NK-92 treated with Interleukin-12 subunit alpha and Interleukin-12 subunit beta, amount 100 ng/mL, for 24 hours (cell line): ENCODE results near the gene PPP1R36.
"Not testable (repeated sequence)": the region's sequence is repeated elsewhere in the genome, so short reads cannot be mapped to it uniquely, and the experiment has no call there.

Source experiments
- DNase-seq: peaks from one replicate; lab custom pipeline; 2025; lab: John Stamatoyannopoulos, UW

PPP1R36 gene

DNA sequence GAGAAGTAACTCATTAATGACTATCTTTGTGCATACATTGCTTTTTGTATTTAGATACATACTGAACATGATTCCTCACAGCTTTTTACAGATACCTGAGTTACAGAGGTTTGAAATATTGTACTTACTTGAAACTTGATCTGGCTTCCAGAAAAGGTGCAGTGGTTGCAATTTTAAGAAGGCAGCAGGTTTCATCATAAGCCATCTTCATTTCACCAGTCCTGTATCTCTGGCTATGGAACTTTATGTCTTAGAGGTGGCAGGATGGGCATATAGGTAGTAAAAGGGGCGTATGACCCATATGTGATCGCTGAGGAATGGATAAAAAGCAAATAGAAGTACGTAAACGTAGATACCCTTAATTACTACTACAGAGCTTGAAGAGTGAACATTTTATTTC, 31.5 kb upstream of the PPP1R36 start:
- DNase-seq = no peak

DNA sequence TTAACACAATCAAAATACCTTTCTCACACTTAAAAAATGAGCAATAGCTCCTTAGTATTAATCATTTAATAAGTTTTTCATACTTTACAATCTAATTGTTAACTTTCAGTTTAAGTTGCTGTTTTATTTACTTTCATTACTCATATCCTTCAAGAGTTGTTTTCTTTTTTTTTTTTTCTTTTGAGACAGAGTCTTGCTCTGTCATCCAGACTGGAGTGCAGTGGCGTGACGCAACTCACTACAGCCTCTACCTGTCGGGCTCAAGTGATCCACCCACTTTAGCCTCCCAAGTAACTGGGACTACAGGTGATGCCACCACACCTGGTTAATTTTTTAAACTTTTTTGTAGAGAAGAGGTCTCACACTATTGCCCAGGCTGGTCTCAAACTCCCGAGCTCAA, 29.1 kb upstream of the PPP1R36 start:
- DNase-seq = no peak

DNA sequence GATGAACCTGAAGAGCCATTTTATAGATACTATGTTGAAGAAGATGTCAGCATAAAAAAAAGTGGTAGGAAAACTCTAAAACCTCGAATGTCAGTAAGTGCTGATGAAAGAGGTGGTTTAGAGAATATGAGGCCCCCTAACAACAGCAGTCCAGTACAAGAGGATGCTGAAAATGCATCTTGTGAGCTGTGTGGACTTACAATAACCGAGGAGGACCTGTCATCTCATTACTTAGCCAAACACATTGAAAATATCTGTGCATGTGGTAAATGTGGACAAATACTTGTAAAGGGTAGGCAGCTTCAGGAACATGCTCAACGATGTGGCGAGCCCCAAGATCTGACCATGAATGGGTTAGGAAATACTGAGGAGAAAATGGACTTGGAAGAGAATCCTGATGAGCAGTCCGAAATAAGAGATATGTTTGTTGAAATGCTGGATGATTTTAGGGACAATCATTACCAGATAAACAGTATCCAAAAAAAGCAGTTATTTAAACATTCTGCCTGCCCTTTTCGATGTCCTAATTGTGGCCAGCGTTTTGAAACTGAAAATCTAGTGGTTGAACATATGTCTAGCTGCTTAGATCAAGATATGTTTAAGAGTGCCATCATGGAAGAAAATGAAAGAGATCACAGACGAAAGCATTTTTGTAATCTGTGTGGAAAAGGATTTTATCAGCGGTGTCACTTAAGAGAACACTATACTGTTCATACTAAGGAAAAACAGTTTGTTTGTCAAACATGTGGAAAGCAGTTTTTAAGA, 27.0 kb upstream of the PPP1R36 start:
- no peak for DNase-seq

DNA sequence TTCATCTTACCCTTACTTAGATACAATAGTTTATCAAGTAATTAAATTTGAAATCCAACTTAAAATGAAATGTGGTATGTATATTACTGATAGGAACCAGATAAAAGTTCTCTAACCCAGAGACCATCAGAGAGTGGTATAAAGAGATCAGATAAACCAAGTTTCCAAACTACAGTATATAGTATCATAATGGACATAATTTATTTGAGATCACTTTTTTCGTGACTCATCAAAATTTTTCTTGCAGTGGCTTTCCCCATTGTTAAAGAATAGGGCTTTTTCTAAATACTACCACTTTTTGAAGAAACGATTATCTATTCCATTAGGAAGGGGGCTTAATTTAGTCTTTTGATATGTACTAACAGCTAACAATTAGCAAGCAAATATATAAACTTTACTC, 24.4 kb upstream of the PPP1R36 start:
- no peak for DNase-seq

DNA sequence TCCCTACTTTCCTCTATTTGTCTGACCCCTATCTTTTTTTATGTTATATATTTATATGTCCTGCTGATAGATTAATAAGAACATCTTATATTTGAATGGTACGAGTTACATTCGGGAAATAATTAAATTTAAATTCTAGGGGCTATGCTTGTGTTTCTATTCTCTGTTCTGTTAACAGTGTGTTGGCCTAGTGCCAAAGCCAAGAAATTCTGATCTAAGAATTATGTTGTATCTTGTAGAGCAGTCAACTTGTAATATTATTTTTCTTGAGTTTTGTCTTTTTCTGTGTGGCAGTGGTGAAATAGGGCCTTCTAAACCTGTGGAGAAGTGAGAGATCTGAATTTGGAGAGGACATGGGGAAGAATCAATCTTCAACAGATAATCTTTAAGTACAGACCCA, 18.2 kb upstream of the PPP1R36 start:
- DNase-seq = no peak

DNA sequence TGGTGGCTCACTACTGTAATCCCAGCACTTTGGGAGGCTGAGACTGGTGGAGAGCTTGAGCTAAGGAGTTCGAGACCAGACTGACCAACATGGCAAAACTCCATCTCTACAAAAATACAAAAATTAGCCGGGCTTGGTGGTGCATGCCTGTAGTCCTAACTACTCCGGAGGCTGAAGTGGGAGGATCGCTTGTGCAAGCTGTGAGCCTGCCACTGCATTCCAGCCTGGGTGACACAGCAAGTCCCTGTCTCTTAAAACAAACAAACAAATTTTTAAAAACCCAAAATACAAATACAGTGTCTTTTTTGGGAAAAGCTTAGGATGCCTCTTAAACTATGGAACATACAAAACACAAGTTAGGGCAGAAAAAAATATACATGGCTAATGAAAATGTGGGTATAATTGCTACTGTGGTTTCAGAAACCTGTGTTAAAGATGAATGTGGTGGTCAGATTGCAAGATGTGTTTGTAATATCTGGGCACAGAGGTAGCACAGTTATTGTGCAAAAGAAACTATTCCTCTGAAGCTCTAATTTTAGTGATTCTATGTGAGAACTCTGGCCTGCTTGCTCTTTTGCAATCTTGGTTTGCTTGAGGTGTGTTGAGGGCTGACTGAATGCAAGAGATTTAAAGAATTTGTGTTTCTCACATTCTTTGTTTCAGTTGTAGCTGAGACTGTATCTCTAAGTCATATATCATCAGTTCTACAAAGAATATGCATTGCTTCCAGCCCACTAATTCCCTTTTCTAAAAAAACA, 13.1 kb upstream of the PPP1R36 start:
- DNase-seq = no peak

DNA sequence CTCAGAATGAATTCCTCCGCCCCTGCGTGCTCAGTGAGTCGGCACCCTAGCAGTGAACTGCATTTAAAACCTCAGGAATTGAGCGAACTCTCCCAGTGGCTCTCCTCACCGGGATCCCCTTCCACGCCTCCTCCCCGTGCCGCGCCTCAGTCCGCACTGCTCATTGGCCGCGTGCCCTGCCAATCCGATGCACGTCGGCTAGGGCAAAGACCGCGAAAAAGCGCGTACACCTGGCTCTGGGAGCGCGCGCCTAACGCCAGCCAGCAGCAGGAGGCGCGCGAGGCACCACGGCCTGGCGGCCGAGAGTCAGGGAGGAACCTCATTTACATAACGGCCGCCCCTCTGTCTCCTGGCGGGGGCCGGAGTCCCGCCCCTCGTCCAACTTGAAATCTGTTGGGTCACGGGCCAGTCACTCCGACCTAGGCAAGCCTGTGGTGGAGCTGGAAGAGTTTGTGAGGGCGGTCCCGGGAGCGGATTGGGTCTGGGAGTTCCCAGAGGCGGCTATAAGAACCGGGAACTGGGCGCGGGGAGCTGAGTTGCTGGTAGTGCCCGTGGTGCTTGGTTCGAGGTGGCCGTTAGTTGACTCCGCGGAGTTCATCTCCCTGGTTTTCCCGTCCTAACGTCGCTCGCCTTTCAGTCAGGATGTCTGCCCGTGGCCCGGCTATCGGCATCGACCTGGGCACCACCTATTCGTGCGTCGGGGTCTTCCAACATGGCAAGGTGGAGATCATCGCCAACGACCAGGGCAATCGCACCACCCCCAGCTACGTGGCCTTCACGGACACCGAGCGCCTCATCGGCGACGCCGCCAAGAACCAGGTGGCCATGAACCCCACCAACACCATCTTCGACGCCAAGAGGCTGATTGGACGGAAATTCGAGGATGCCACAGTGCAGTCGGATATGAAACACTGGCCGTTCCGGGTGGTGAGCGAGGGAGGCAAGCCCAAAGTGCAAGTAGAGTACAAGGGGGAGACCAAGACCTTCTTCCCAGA, 9.3 kb upstream of the PPP1R36 start, which contains the start of gene HSPA2:
Gene HSPA2 (plus strand): TSS at position 534 of the 995 bp plus-strand sequence. CDS start 109 bp downstream, at position 643.
- peak; percentile 89 for DNase-seq

DNA sequence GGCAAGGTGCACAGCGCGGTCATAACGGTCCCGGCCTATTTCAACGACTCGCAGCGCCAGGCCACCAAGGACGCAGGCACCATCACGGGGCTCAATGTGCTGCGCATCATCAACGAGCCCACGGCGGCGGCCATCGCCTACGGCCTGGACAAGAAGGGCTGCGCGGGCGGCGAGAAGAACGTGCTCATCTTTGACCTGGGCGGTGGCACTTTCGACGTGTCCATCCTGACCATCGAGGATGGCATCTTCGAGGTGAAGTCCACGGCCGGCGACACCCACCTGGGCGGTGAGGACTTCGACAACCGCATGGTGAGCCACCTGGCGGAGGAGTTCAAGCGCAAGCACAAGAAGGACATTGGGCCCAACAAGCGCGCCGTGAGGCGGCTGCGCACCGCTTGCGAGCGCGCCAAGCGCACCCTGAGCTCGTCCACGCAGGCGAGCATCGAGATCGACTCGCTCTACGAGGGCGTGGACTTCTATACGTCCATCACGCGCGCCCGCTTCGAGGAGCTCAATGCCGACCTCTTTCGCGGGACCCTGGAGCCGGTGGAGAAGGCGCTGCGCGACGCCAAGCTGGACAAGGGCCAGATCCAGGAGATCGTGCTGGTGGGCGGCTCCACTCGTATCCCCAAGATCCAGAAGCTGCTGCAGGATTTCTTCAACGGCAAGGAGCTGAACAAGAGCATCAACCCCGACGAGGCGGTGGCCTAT, 8.3 kb upstream of the PPP1R36 start:
- DNase-seq = no peak

DNA sequence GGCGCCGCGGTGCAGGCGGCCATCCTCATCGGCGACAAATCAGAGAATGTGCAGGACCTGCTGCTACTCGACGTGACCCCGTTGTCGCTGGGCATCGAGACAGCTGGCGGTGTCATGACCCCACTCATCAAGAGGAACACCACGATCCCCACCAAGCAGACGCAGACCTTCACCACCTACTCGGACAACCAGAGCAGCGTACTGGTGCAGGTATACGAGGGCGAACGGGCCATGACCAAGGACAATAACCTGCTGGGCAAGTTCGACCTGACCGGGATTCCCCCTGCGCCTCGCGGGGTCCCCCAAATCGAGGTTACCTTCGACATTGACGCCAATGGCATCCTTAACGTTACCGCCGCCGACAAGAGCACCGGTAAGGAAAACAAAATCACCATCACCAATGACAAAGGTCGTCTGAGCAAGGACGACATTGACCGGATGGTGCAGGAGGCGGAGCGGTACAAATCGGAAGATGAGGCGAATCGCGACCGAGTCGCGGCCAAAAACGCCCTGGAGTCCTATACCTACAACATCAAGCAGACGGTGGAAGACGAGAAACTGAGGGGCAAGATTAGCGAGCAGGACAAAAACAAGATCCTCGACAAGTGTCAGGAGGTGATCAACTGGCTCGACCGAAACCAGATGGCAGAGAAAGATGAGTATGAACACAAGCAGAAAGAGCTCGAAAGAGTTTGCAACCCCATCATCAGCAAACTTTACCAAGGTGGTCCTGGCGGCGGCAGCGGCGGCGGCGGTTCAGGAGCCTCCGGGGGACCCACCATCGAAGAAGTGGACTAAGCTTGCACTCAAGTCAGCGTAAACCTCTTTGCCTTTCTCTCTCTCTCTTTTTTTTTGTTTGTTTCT, 7.6 kb upstream of the PPP1R36 start:
- no peak for DNase-seq

DNA sequence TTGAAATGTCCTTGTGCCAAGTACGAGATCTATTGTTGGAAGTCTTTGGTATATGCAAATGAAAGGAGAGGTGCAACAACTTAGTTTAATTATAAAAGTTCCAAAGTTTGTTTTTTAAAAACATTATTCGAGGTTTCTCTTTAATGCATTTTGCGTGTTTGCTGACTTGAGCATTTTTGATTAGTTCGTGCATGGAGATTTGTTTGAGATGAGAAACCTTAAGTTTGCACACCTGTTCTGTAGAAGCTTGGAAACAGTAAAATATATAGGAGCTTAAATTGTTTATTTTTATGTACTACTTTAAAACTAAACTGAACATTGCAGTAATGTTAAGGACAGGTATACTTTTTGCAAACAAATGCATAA, 6.9 kb upstream of the PPP1R36 start:
- DNase-seq = no peak

DNA sequence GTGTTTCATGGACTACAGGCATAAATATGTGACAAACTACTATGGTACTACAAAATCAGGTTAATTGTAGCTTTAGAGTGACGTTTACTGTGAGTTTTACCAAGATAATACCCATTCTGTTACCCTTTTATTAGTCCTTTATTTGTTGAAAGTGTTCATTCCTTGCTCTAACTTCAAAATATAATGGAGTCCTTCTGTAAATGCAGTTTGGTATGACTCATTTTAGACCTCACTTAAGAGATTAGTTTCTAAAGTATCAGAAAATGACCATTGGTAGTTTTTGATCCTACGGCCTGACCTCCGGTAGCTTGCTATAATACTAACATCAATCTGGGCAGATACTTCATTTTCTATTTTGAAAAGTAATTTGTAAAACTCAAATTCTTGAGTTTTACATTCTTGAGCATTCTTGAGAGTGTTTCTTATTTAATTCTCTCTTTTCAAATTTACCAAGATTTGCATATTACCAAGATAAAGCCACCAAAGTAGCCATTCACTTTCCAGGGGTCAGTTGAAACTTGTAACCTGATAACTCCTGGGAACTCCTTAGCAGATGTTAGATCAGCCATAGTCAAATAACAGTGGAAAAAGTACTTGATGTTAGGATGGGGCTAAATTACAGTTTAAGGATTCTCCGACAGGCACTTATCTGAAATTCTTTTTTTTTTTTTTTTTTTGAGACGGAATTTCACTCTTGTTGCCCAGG, 5.0 kb upstream of the PPP1R36 start:
- no peak for DNase-seq

DNA sequence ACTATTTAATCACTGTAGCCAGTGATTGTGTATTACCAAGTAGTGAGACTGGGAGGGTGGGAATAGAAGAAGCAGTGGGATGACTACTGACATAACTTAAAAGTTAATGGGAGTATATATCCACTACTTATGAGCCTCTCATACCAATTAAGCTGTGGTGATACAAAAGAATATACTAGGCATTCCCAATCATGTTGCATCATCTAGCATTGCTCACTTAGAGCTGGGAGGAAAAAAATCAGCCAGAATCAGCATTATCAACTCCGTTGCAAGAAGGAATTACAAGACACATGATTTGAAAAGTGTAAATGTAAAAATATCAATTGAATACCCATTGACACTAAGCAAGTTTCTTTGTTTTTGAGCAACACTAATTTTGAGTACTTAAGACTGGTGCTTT, 745 bp upstream of the PPP1R36 start:
- no peak for DNase-seq

DNA sequence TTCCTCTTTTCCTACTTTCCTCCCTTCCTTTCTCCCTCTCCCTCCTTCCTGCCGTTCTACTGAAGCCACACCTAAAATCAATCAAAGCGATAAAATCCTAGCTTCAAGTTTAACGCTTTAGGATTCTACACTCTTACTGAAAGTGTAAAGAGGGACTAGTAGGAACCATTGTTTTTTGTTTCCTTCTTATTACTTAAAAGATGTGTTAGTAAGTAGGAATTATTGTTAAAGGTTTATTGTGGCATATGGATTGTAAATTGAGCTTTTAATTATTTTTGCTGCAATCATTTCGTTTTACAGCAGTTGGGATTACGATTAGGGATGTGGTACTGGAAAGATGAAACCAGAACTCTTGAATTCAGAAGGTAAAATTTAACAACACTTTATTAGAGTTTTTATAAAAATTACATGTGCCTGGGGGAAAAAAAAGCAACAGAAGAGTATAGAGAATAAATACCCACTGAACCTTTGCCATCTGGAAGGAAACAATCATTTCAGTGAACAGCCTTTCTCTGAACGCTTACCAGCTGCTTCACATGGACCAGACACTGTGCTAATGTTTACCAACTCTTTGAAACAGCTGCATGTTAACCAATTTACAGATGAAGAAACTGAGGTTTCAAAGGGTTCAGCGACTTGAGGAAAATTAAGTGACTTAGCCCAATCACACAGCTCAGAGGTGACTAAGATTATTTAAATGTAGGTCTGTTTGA, 1.0 kb downstream of the PPP1R36 start:
- DNase-seq = no peak

DNA sequence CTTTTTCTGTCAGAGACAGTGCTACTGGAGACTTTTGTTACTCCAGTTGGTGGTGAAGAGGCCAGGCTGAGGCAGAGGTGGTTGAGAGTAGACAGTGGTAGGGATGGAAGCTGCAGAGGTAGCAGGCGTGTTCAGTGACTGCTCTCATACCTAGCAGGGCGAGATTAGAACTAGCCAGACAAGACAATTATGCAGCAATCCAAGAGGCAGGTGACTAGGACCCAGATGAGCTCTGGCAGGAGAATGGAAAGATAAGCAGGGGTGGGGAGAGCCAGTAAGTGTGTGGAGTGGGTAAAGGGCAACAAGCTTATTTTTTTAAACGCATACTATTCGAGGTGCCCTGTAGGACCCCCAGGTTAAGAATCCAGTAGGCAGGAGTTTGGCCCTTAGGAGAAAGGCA, 4.8 kb downstream of the PPP1R36 start:
- no peak for DNase-seq

DNA sequence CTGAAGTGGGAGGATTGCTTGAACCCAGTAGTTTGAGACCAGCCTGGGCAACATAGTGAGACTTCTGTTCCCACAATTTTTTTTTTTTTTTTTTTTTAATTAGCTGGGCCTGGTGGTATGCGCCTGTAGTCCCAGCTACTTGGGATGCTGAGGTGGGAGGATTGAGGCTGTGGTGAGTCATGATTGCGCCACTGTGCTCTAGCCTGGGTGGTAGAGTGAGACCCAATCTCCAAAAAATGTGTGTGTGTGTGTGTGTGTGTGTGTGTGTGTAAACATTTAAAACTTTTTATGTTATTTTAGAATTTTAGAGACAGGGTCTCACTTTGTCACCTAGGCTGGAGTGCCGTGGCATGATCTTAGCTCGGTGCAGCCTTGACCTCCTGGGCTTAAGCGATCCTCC, 6.8 kb downstream of the PPP1R36 start:
- DNase-seq = no peak

DNA sequence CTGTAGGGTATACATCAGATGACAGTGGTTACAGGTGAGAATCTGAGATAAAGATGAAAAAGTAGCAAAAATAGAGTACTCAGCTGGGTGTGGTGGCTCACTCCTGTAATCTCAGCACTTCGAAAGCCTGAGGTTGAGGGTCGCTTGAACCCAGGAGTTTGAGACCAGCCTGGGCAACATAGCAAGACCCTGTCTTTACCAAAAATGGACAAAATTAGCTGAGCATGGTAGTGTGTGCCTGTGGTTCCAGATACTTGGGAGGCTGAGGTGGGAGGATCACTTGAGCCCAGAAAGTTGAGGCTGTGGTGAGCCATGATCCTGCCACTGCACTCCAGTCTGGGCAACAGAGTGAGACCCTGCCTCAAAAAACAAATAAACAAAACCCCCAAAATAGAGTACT, 8.5 kb downstream of the PPP1R36 start:
- not testable (repeated sequence) for DNase-seq

DNA sequence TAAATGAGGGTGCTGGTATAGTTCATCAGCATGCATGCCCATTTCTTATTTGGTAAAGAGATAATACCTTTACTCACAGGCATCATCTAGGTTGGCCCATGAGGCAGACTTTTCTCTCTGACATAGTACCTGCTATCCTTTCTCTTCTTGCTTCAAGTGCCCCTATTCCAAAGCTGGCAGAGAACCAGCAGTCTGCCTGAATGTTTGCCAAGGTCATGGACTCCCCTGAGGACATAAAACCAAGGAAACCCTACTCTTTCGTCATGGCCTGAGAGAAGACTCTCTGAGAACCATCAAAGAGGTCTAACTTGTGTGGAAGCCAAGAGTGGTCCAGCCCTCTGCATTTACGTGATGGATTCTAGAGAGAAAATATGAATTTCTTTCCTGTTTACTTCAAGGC, 11.9 kb downstream of the PPP1R36 start:
- no peak for DNase-seq

DNA sequence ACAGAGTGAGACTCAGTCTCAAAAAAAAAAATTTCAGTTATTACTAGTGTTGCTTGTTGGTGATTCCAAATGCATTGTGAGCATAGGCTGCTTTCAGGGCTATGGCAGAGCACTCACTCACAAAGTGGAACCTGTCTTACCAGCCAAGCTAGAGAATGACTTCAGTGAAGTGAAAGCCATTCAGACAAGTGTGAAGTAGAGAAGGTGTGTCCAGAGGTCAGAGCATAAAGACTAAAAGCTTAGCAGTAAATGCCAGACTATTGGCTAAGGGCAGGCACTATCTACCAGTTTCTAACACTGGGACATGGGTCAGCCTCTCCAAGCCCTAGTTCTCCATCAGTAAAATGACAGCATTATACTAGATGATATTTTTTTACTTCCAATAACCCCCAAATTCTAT, 12.7 kb downstream of the PPP1R36 start:
- DNase-seq = no peak

DNA sequence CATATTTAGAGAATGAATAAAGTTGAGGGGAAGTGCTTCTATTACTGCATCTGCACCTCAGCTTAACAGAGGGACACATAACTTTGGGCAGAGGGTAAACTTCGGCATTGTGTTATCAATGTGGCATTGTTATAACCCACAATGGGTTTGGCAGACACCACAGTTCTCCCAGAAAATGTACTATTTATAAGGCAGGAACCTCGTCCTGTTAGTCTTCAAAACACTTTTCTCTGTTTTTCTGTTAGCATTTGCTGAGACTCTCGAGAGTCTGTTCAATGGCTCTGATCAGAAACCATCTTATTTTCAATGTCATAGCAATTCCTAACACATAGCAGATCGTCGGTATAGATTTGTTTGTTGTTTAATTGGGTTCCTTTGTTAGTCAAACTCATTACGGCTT, 13.9 kb downstream of the PPP1R36 start:
- DNase-seq = no peak
